NCI-H345 treated with DMSO at 0.1 percent for 48 hours (cell line): ENCODE data around the gene RAD51B.
"Not testable (repeated sequence)": the region's sequence is repeated elsewhere in the genome, so short reads cannot be mapped to it uniquely, and the experiment has no call there.

Experiments used
- DNase-seq: peaks from one replicate; lab custom pipeline; 2025; ENCODE audit not compliant: unreplicated experiment; lab: John Stamatoyannopoulos, UW

RAD51B gene

DNA sequence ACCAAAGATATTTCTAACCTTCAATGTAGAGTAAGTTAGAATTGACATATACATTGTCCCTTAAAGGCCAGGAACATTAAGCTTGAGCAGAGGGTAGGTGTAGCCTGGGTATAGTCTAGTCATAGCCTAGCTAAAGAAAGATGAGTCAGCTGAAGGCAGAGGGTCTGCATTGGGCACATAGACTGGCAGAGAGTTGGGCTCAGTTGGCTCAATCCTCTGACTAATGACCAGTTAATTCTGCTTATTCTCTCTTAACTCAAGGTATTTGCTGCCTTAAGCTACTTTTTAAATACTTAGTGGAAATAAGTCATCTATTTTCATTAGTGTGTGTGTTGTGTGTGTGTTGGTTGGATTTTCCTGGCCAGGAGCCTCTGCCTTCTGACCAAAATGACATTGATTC, 467.1 kb downstream of the RAD51B start:
- DNase-seq: no peak

DNA sequence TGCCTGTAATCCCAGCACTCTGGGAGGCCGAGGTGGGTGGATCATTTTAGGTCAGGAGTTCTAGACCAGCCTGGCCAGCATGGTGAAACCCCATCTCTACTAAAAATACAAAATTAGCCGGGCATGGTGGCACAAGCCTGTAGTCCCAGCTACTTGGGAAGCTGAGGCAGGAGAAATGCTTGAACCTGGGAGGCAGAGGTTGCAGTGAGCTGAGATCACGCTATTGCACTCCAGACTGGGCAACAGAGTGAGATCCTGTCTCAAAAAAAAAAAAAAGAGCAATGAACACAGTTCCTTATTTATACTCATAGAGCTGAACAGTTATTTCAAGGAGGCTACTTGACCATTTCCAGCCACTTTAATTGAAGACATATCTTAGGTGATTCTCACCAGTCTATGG, 469.9 kb downstream of the RAD51B start:
- DNase-seq: not testable (repeated sequence)

DNA sequence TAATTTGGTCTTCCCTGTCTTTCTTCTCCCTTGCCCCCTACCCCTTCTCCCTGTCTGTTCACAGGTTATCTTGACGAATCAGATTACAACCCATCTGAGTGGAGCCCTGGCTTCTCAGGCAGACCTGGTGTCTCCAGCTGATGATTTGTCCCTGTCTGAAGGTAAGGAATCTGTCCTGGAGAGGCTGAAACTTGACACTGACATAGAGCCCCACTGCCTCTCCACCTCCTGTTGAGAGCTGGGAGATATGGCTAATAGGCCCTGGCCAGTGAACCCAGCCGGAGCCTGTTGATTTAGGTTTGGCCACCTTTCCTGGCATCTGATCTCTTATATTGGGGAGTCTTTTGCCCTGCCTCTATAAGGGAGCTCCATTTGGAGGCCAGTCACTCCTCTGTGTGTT, 472.2 kb downstream of the RAD51B start:
- DNase-seq: no peak

DNA sequence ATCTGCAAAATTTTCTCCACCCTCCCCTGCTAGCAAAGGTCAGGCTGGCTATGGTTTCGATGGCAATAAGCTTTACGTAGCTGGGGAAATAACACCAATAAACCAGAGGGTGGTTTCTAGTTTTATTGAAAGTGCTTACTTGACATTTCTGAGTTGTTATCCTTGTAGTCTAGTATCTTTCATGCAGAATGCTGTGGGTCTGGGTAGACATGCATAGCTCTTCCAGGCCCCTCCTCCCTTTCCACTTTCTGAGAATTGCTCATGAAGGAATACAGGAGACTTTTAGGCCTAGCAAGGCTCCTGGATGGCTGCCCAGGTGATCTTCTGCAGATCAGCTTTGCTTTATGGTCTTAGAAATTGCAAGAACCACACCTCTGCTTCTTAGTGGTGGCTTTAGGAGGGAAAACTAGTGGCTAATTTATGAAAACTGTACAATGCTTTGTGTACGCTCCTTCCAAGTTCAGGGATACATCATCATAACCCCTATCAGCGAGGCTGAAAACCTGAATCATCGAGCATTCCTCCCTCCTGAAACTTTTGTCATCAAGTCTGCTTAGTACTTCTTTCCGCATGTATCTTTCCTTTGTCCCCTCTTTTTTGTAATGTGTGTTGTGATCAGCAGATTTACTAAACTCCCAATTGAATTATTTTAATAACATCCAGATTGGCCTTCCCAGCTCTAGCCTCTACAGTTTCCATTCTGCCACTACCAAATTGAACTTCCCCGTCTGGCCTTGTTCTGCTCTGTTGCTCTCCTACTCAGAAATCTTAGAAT, 473.0 kb downstream of the RAD51B start:
- no peak for DNase-seq

DNA sequence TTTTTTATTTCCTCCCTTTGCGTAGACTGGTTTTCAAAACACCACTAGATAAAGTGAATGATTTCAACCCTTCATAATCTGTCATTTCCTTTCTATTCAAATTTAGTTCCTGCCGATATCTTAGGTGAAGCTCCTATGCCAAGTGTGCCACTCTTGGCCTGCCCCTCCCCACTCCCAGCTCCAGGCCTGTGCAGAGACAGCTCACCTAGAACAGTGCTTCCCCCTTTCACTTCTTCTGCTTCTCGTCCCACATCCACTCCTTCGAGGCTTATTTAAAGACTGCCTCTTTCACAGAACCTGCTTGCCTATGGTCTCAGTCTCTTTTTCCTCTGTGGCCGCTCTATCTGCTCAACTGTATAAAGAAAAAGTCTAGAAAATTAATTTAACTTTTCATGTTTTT, 473.8 kb downstream of the RAD51B start:
- DNase-seq: no peak

DNA sequence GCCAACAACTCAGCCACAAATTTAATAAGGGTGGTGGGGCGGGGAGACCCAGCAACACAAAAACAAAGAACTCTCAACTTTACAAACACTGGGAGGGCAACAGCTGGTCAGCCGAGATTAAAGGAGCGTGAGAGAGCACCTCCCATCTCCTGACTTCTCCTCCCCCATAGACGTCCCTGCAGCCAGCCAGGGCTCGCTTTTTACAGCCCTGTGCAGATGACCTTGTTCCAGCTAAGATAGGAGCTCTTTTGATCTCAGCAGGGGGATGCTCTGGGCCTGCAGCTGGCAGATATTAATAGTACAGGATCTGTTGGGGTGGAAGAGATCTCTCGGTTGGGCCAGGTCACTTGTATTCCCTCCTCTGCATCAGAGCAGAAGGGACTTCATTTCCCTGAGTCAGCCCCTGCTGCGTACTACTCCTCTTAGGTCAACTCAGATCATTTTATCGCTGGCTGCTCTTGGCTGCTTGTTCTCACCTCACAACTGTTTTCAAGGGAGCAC, 475.8 kb downstream of the RAD51B start:
- DNase-seq: no peak

DNA sequence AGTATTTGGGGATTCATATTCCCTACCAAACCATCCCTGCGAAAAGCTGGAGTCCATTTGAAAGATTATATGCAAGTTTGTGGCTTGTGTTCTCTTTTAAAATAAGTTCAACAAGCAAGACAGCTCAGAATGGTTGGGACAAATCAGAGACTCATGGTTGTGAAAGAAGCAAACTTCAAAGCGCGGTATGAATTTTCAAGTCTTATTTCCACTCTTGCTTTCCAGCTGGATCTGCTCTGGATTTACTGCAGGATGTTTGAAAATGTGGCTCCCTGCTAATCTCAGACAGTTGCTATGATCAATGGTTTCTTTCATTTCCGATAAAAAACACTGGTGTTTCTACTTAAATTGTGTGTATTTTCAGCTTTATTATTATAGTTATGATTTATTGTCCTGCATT, 477.5 kb downstream of the RAD51B start:
- DNase-seq: no peak

DNA sequence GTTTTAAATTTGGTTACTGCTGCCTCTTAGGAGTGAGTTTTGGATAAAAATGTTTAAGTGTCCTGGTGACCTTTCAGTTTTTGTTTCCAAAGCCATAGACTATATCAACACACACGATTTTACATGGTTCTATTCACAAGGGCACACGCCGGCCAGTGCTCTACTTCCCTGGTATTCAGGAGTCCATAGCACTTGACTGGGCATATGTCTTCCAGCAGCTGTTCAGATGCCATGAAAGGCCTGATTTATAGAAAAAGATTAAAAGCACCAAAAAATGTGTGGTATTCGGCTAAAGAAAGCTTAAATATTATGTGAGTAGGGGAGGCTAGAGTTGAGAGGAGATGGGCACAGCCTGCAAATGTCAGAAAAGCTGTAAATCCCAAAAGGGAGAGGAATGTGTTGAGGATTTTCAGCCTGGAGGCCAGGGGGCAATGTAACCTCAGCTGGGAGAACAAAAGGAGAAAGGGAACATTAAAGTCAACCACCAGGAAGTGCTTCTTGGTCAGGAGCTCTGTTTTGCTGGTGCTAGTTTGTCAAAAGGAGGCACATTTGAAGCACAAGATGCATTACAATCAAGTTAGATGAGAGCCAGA, 478.4 kb downstream of the RAD51B start:
- DNase-seq: no peak

DNA sequence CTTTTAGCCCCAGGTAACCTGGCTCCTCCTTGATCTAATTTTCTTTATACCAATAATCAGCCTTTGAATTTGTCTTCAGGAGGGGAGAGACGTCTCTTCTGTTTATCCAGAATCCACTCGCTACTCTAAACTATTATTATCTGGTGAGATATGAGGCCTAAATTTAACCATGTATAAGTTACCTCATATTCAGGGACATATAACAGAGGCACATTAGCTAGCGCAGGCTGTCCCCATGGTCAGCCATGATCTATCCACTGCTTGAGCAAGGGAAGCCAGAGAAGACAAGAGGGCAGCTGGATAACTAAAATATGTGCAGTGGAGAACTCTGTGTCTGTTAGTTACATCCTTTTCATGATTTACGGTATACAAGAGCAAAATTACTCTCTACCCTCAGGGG, 481.0 kb downstream of the RAD51B start:
- DNase-seq: no peak

DNA sequence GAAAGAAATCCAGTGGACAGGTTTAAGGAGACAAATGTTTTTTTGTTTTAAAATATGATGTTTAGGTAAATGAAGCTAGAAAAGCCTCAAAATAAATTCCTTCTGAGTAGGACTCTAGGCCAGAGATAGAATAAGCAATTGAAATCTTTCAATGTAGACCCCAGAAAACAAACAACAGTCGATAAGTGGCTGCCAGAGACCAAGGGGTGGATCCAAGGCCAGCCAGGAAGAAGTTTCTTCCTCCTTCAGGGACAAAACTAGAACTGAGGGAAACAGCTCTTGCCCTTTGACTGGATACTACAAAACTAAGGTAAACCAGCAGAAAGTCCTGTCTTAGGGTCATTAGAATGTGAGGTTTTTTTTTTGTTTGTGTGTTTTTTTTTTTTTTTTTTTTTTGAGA, 481.6 kb downstream of the RAD51B start:
- no peak for DNase-seq

DNA sequence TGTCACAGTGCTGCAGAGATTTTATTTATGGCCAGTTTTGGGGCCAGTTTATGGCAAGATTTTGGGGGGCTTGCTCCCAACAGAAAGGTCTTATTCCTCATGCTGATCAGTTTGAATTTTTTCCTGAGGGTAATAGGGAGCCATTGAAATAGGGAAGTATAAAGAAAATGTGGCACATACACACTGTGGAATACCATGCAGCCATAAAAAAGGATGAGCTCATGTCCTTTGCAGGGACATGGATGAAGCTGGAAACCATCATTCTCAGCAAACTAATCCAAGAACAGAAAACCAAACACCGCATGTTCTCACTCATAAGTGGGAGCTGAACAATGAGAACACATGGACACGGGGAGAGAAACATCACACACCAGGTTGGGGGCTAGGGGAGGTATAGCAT, 483.4 kb downstream of the RAD51B start:
- not testable (repeated sequence) for DNase-seq

DNA sequence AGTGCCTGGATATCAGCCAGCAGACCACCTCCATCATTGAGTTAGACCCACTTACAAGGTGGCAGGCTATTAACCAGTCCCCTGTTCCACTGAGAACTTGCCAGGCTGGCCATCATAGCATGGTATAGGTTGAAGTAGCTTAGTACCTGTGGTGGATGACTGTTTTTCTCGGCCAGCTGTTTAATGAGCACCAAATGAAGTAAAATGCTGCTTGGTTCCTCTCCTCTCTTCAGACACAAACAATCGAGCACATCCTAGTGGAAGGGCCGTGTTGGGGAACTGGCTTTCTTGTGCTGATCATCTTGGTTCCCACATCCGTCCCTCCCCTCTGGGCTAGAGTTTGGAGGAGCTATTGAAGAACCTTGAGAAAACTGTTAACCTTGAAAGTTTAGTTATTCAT, 486.2 kb downstream of the RAD51B start:
- DNase-seq: no peak

DNA sequence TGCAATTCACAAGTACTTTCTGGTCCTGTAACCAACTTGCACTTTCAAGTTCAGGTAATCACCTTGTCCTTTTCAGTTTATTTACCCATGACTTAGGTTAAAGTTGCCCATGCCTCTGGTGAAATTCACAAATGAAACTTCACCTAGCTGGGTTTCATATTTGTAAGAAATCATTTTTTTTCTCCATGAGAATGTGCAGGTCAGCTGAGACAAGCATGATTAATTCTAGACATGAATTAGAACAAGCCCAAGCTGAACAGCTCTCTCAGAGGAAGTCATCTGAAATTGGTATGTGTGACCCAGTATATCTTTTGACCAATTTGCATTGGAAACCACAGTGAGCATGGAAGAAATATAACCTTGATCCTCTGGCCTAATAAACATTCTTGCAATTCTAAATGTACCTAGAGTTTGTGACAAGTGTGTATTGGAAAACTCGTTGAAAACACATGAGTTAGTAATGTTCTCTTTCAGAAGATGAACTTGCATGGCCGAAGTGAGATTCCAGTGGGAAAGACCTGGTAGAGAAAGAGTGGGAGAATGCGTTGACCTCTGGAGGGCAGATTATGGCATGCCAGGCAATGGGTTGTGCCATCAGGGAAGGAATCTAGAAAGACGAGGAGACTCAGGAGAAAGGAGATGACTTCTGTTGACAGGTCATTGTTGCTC, 486.8 kb downstream of the RAD51B start:
- DNase-seq: no peak

DNA sequence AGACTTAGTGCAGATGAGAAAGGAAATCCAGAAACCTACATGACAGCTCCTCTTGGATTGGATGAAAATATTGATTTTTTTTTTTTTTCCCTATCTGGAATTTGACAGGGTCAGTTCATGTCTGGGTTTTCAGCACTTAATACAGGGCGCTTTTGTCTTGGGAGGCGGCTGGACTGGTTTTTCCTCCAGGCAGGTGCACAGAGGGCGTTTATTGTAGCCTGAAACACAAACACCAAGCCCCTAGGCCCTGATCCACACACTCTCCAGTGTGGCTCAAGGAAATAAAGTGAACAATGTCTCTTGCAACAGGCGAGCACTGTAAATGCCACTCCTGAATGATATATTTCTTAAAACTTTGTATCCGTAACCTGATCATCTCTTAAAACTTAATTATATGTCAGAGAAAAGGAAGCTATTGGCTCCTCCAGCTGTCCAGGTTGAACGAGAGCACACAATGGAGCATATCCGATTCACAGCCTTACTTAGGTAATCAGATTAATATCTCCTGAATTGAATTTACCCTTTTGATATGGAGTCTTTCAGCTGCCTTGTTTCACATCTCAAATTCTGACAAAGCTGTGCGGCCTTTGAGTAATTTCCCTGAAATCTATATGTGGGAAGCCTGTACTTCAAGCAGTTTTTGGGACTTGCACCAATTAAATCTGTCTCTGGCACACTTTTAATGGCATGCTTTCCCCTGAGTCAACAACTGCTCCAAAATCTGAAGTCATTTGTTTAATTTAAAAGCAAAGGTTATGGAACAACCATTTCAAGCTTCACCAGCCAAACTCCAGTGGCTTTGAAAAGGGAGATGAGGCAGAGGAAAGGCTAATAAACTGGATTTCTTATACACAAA, 487.6 kb downstream of the RAD51B start:
- DNase-seq: peak; percentile 69

DNA sequence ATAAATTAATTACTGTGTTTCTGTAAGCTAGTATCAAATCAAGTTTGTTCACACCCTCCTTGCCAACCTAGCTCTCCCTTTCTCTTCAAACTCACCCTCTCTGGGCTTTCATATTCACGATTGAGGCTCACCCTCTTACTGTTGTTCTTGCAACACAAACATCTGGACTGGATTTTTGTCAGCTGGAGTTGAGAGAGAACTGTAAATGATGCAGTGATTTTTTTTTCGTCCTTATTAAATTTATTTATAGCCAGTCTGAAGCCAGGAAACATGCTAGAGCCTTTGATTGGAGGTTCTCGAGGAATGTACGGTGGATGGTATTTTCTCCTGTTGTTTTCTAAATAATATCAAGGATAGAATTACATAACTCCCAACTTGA, 488.2 kb downstream of the RAD51B start:
- DNase-seq: peak; percentile 44

DNA sequence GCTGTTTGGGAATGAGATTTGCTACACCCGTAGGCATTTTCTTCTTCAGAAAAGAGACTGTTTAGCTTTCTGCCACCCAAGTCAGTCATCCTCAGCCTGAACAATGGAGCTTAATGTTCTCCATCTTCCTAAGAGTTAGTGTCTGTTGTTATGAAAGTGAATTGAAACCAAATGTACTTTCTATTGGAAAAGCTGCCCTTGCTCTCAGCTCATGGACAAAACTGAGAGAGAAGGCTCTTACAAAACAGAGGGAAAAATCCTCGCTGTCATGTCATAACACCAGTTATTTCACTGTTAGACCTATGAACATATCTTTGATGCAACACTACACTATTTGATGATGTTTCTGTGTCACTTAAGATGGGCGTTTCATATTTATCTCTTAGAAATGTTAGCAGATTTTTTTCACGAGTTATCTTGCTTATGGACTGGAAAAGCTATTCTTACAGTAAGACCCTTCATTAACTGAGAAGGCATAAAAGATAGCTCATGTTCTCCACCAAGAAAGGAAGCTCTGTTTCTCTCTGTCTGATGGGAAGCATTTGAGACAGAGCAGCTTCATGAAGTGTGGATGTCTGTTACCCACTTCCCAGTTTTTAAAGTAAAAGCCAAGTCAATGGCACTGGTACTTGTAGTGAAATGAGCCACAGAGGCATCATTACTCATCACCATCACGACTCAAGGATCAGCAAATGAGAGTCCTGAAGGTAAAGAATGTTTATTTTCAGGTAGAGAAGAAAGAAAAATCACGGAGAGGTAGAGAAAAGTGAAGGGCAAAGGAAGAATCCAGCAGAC, 489.3 kb downstream of the RAD51B start:
- DNase-seq: no peak

DNA sequence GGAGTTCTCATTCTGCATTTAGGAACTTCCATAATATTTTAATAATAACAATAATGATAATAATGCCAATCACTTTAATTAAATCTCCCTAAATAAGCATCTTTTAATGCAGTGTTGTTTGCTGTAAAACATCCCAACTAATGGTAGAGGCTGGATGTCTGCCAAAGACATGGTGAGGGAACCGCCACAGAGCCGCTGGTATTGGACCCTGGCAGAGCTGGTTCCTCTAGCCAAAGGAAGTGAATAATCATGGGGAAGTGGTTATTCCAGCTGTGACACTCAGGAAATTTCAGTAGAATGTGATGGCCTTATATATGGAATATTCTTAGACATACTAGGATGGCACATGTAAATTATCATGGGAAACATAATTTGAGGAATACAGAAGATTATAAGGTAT, 490.0 kb downstream of the RAD51B start:
- no peak for DNase-seq

DNA sequence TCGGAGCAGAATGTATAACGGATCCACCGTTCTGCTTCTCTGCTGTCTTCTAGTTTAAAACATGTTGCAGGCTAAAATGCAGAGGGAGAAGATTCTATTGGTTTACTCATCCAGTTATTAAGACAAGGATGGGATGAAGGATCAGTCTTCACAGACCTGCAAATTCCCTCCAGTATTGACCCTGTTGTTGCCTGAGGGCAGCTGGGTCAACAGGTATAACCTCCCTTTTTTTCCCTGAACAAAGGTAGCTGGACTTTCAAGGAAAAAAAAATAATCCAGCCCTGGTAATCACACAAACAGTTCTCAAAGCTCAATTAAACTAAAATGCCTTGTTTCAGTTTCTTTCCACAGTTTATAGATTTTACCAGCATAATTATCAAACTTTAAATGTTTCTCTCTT, 492.7 kb downstream of the RAD51B start:
- no peak for DNase-seq

DNA sequence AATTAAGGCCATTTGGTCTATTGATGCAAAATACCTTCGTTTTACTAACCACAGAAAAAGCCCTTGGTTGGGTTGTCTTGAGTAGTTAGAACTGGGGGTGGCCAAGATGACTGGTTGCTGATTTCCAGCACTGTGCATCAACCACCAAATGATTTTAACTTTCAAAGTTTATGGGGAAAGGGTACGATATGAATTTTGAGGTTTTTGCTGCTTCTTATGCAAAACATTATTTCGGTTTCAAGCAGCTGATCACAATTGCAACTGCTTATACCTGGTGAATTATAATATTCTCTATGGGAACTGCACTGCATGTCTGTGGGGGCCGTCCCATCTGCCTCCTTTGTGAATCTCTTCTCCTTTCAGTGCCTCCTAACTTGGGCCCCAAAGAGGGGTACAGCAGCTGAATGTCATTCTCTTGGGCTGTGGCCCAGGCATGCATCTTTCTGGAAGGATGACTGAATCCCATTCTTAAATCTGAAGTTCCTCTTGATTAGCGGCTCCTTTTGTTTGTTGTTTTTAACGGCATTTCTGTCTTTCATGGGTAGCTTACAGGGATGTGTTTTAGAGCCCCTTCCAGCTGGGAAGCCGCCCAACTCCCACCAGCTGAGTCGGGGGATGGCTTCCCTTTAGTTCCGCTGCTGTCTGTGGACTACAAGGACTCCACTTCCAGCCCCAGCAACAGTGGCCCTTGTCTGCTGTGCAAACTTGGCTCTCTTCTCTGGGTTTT, 493.5 kb downstream of the RAD51B start:
- DNase-seq: no peak

DNA sequence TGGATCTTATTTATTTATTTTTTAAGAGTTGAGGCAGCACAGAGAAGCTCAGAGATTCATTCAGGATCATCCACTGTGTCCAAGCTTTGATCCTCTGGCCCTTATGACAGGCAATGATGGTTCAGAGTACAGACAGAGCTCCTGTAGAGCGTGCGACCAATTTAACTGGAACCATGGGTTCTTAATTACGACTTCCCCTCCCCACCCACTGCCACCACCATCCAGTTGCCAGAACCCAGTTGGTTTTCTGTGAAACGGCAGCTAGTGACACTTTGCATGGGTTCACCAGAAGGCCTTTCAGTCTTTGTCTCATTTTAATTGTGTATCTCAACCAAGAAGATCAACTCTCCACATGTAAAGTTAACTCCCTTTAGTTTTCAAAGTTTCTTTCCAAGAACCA, 495.1 kb downstream of the RAD51B start:
- no peak for DNase-seq
